Metanephros (tissue), 1 donor: Measurements from ENCODE around the gene TP53BP1. TPM values are rescaled to one million over a fixed set of nuclear protein-coding genes. Genes with fewer than 3 reads are reported as not detected.

Experiments
- total RNA-seq: library from RNA; depleted of rRNA; stranded (reverse); fragments of >200 nt; gene quantifications from one replicate; pipeline ENCODE4 v1.2.3, GENCODE V29; 2014

TP53BP1 gene, protein sequence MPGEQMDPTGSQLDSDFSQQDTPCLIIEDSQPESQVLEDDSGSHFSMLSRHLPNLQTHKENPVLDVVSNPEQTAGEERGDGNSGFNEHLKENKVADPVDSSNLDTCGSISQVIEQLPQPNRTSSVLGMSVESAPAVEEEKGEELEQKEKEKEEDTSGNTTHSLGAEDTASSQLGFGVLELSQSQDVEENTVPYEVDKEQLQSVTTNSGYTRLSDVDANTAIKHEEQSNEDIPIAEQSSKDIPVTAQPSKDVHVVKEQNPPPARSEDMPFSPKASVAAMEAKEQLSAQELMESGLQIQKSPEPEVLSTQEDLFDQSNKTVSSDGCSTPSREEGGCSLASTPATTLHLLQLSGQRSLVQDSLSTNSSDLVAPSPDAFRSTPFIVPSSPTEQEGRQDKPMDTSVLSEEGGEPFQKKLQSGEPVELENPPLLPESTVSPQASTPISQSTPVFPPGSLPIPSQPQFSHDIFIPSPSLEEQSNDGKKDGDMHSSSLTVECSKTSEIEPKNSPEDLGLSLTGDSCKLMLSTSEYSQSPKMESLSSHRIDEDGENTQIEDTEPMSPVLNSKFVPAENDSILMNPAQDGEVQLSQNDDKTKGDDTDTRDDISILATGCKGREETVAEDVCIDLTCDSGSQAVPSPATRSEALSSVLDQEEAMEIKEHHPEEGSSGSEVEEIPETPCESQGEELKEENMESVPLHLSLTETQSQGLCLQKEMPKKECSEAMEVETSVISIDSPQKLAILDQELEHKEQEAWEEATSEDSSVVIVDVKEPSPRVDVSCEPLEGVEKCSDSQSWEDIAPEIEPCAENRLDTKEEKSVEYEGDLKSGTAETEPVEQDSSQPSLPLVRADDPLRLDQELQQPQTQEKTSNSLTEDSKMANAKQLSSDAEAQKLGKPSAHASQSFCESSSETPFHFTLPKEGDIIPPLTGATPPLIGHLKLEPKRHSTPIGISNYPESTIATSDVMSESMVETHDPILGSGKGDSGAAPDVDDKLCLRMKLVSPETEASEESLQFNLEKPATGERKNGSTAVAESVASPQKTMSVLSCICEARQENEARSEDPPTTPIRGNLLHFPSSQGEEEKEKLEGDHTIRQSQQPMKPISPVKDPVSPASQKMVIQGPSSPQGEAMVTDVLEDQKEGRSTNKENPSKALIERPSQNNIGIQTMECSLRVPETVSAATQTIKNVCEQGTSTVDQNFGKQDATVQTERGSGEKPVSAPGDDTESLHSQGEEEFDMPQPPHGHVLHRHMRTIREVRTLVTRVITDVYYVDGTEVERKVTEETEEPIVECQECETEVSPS (N-terminal part only)
- 89.0 TPM for total RNA-seq

DNA sequence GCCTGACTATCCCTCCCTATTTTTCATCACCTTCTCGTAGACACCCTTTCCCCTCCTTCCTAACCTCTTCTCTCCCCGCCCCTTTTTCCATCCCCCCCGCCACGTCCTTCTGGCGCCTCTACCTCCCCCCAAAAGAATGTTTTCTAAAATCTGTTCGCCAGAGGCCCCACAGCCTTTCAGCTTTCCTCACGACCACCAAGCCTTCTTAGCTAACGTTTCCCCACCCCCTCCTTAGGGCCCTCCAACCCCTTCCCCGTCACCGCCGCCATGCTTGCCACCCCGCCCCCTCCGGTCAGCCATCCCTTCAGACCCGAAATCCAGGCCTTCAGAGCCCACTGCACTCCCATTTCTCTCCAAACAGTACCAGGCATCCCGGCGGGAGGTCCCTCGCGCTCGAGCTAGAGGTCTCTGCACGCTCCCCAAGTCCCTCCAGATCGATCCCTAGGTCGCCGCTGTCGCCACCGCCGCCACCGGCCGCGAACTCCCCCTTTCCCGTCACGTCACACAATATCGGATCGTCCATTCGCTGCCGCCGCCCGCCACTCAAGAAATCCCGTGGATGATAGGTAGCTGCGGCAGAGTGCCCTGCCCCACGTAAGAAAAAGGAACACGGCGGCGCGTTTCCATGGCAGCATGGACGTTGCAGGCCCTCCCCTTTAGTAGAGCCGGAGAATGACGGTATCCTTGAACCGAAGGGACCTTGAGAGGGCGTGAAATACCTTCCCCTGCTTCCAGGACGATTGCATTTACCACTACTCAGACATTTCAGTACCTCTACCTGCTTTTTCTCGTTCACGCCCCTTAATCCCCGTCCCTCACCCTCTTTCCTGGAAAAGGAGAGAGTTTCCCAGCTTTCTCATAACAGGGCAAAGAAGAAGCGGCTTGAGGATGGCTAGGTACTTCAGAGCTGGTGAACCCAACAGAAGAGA lies at the start of gene TP53BP1:
Gene TP53BP1 (minus strand): TSS at position 484 of the 929 bp plus-strand sequence. CDS start 113 bp downstream, at position 371.

DNA sequence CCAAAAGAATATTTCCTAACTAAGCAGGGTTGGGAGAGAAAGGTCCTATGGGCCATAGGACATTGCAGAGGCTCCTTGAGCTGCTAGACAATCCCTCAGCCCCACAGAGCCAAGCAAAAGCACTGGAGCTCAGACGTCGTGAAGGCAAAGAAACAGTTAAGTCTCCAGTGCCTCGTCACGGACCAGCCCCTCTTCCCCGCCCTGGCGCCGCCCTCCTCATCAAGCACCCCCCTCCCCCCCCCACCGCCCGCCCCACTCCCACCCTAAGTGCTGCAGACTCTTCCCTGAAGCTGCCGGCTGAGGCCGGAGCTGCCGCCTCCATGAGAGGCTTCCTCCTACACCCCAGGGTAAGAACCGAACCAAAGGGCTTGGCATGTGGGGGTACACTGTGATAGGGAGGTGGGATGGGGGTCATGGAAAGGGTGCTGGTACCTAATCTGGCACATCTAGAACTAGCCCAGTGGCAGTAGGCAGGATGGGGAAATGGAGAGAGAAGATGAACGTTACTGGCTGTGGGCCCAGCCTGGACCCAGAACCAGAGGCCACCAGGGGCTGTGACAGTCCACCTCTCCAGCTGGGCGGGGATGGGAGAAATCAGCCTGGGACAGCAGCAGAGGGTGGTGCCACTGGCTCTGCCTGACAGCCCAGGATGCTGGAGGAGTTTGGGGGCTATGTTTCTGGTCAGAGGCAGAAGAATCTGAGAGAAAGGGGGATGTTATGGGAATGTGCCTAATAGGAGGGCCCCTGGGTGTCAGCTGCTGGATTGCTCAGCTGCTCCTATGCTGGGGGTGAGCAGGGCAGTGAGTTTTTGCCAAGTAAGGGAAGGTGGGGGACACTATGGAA lies 24.6 kb upstream of the TP53BP1 start, which contains the start of gene MAP1A:
Gene MAP1A (plus strand): TSS at position 255 of the 843 bp plus-strand sequence. CDS start 3,866 bp downstream, outside the sequence.

DNA sequence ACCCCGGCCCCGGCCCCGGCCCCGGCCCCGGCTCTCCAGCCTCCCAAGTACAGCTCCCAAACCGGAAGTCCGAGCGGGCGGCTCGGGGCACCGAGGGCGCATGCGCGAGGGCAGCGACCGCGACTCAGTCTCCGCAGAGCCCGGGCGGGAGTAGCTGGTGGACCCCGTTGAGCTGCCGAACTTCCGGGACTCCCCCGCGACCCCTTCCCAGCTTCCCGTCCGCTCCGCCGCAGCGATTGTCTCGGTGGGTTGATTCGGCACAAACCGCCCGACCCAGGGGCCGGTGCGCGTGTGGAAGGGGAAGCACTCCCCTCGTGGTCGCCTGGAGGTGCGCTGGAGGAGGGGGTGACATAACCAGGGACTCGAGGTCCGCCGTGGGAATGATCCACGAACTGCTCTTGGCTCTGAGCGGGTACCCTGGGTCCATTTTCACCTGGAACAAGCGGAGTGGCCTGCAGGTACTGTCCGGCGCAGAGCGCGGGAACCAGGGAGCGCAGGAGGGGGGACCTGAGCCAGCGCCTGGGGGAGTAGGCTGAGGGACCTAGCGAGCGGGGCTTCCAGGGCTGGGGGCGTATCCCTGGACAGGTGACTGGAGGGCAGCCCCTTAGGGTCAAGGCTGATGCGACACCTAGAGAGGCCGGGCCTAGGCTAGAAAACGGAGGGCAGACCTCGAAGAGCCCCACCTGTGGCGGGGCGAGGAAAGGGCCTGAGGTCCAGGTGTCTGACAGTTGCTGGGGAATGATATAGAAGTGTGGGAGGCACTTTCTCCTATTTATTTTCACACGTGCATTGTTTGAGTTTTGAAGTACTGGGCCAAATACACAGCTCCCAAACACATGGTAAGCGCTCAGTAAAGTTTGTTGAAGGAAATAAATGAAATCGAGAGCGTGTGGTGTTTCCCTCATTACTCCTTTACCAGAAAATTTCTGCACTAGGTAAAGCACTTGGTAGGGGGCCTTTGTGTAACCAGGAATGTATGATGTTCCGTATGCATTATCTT lies 121.7 kb downstream of the TP53BP1 start, which contains the start of the genes TUBGCP4 and ZSCAN29:
Gene TUBGCP4 (plus strand): TSS at position 127 of the 1,000 bp plus-strand sequence. CDS start 254 bp downstream, at position 381.
Gene ZSCAN29 (minus strand): TSS at position 69 of the 1,000 bp plus-strand sequence. CDS start 1,130 bp downstream, outside the sequence.

Other genes with a start within 250 kb of the TP53BP1 start
- not detected for gene TGM5, start 226.2 kb downstream of the TP53BP1 start, total RNA-seq
- gene TGM7, start 190.9 kb downstream of the TP53BP1 start, total RNA-seq, result 0.18 TPM
- gene LCMT2, start 162.6 kb downstream of the TP53BP1 start, total RNA-seq, result 6.3 TPM
- gene ZSCAN29, start 122.1 kb downstream of the TP53BP1 start, total RNA-seq, result 28.8 TPM
- gene TUBGCP4, start 122.1 kb downstream of the TP53BP1 start, total RNA-seq, result 17.3 TPM
- gene MAP1A, start 24.5 kb upstream of the TP53BP1 start, total RNA-seq, result 7.2 TPM
- 35.4 TPM for gene PPIP5K1, start 97.1 kb upstream of the TP53BP1 start, total RNA-seq
- gene CKMT1B, start 100.9 kb upstream of the TP53BP1 start, total RNA-seq, result 1.9 TPM
- 0.82 TPM for gene STRC, start 125.6 kb upstream of the TP53BP1 start, total RNA-seq
- 1.9 TPM for gene CATSPER2, start 155.7 kb upstream of the TP53BP1 start, total RNA-seq
- gene CKMT1A, start 200.7 kb upstream of the TP53BP1 start, total RNA-seq, result 0.47 TPM